Measurements from ENCODE around the gene SLC13A4.

SLC13A4 gene

GRCh38 chr7:135731131-135731530, 3.1 kb upstream of the SLC13A4 start:
- Histone ChIP-seq H3K4me2 (ENCODE audit: low read length) (no peak overlapping the region), H3K79me2 (ENCODE audit: insufficient read depth, low read length) (no peaks in the 10 kb centered on the region), H2AFZ (ENCODE audit: low read length) (no peak overlapping the region), H3K4me1 (ENCODE audit: insufficient read depth, low read length, severe bottlenecking) (no peaks in the 10 kb centered on the region), H3K27ac (ENCODE audit: low read depth, low read length, poor library complexity, severe bottlenecking) (no peak overlapping the region), H3F3A (ENCODE audit: insufficient read depth, low read length) (no peaks in the 10 kb centered on the region), H3K9ac (ENCODE audit: low read length) (no peak overlapping the region), H3K9me3 (ENCODE audit: low read length) (no peaks in the 10 kb centered on the region), H3K27me3 (ENCODE audit: insufficient read depth, low read length) (0 out of 2 replicates have a peak, but pooled peaks cover 16% of the 10 kb centered on the region), H3K9me2 (ENCODE audit: low read depth, low read length) (no peaks in the 10 kb centered on the region), H3K4me3 (ENCODE audit: low read depth, low read length, poor library complexity, severe bottlenecking) (no peak overlapping the region), H3K36me3 (ENCODE audit: insufficient read depth, low read length) (no peaks in the 10 kb centered on the region), H4K20me1 (ENCODE audit: insufficient read depth, low read length) (no peaks in the 10 kb centered on the region)
- TF ChIP-seq CTCF (IDR thresholded peaks at IDR 0.05; ENCODE audit: low read length) (no peak), EZH2 (IDR thresholded peaks at IDR 0.05; ENCODE audit: borderline replicate concordance, low read length) (no peak)

- H3K27ac ChIP-seq (ENCODE audit: low read depth, low read length, poor library complexity, severe bottlenecking): no peak overlapping the region
- no peak for TF ChIP-seq CTCF (IDR thresholded peaks at IDR 0.05; ENCODE audit: low read length)
- no peak for TF ChIP-seq EZH2 (IDR thresholded peaks at IDR 0.05; ENCODE audit: borderline replicate concordance, low read length)
- no peaks in the 10 kb centered on the region for H3K9me3 ChIP-seq (ENCODE audit: low read length)
- no peaks in the 10 kb centered on the region for H4K20me1 ChIP-seq (ENCODE audit: insufficient read depth, low read length)
- no peaks in the 10 kb centered on the region for H3K36me3 ChIP-seq (ENCODE audit: insufficient read depth, low read length)
- 0 out of 2 replicates have a peak, but pooled peaks cover 16% of the 10 kb centered on the region for H3K27me3 ChIP-seq (ENCODE audit: insufficient read depth, low read length)
- H3K4me2 ChIP-seq (ENCODE audit: low read length): no peak overlapping the region
- H3K4me3 ChIP-seq (ENCODE audit: low read depth, low read length, poor library complexity, severe bottlenecking): no peak overlapping the region
- no peaks in the 10 kb centered on the region for H3F3A ChIP-seq (ENCODE audit: insufficient read depth, low read length)
- H3K9me2 ChIP-seq (ENCODE audit: low read depth, low read length): no peaks in the 10 kb centered on the region
- H3K9ac ChIP-seq (ENCODE audit: low read length): no peak overlapping the region
- no peaks in the 10 kb centered on the region for H3K79me2 ChIP-seq (ENCODE audit: insufficient read depth, low read length)
- no peaks in the 10 kb centered on the region for H3K4me1 ChIP-seq (ENCODE audit: insufficient read depth, low read length, severe bottlenecking)
- no peak overlapping the region for H2AFZ ChIP-seq (ENCODE audit: low read length)
These were observed 1.2 kb upstream of the SLC13A4 start for GRCh38 chr7:135729230-135729629.

- Histone ChIP-seq H3K36me3 (ENCODE audit: insufficient read depth, low read length) (no peaks in the 10 kb centered on the region), H3K9ac (ENCODE audit: low read length) (no peak overlapping the region), H3F3A (ENCODE audit: insufficient read depth, low read length) (no peaks in the 10 kb centered on the region), H3K79me2 (ENCODE audit: insufficient read depth, low read length) (no peaks in the 10 kb centered on the region), H3K9me2 (ENCODE audit: low read depth, low read length) (no peaks in the 10 kb centered on the region), H3K4me2 (ENCODE audit: low read length) (no peak overlapping the region), H3K4me1 (ENCODE audit: insufficient read depth, low read length, severe bottlenecking) (no peaks in the 10 kb centered on the region), H3K27me3 (ENCODE audit: insufficient read depth, low read length) (0 out of 2 replicates have a peak, but pooled peaks cover 10% of the 10 kb centered on the region), H2AFZ (ENCODE audit: low read length) (no peak overlapping the region), H3K4me3 (ENCODE audit: low read depth, low read length, poor library complexity, severe bottlenecking) (no peak overlapping the region), H4K20me1 (ENCODE audit: insufficient read depth, low read length) (no peaks in the 10 kb centered on the region), H3K9me3 (ENCODE audit: low read length) (no peaks in the 10 kb centered on the region), H3K27ac (ENCODE audit: low read depth, low read length, poor library complexity, severe bottlenecking) (no peak overlapping the region)
- TF ChIP-seq CTCF (IDR thresholded peaks at IDR 0.05; ENCODE audit: low read length) (no peak), EZH2 (IDR thresholded peaks at IDR 0.05; ENCODE audit: borderline replicate concordance, low read length) (no peak)
These were observed 894 bp downstream of the SLC13A4 start for GRCh38 chr7:135726911-135727673.
